Large intestine (tissue), 3 donors: ENCODE results near the gene ATG2A. TPM values are rescaled to one million over a fixed set of nuclear protein-coding genes. Genes with fewer than 3 reads are reported as not detected.

Experiments
- DNase-seq, 2 donors: peaks; one replicate each; pipeline versions ENCODE4 v3.0.0 to v3.0.0-alpha.2; 2013
- H3K27ac ChIP-seq: one replicate; pipeline ENCODE4 v1.5.1; 2013; ENCODE audit warnings: low read length
- H3K27me3 ChIP-seq: 2 replicates; pipeline ENCODE4 v1.6.1; 2013; ENCODE audit warnings: low read length; ENCODE audit not compliant: control insufficient read depth, insufficient read depth
- H3K36me3 ChIP-seq: 2 replicates; pipeline ENCODE4 v1.6.1; 2013; ENCODE audit warnings: low read length; ENCODE audit not compliant: control insufficient read depth, insufficient read depth
- H3K4me1 ChIP-seq: one replicate; pipeline ENCODE4 v1.6.1; 2013; ENCODE audit warnings: low read length; ENCODE audit not compliant: control insufficient read depth, insufficient read depth
- H3K4me3 ChIP-seq: one replicate; pipeline ENCODE4 v1.5.1; 2013; ENCODE audit warnings: low read length
- H3K9me3 ChIP-seq: one replicate; pipeline ENCODE4 v1.6.1; 2013; ENCODE audit warnings: mild to moderate bottlenecking, low read depth, low read length, moderate library complexity; ENCODE audit not compliant: control insufficient read depth
- WGBS: methylation state at CpG from one replicate; pipeline ENCODE4 v1.1.5; 2013; ENCODE audit warnings: low lambda C conversion rate; ENCODE audit not compliant: insufficient coverage; 5-methylcytosine and 5-hydroxymethylcytosine counted together
- polyA plus RNA-seq: library from polyadenylated mRNA; unstranded; fragments of 120-200 nt; gene quantifications from one replicate; pipeline ENCODE4 v1.2.1, GENCODE V29; 2013

ATG2A gene
- polyA plus RNA-seq, 1 donor: 18.4 TPM

- Histone ChIP-seq H3K27me3 (no peaks in the 10 kb centered on the region), H3K4me1 (peaks cover 37% of the 10 kb centered on the region), H3K27ac (peak overlapping the region; percentile 99), H3K4me3 (peak overlapping the region; percentile 19), H3K36me3 (peaks cover 20% of the 10 kb centered on the region), H3K9me3 (no peaks in the 10 kb centered on the region)
- WGBS: no CpG with 5 or more reads among the region's 8 CpGs
- no peak for DNase-seq
Observed at GRCh38 chr11:64887234-64887756, 29.7 kb downstream of the ATG2A start.

- H3K27me3 ChIP-seq: no peaks in the 10 kb centered on the region
- peaks cover 5% of the 10 kb centered on the region for H3K36me3 ChIP-seq
- H3K9me3 ChIP-seq: no peaks in the 10 kb centered on the region
- peaks cover 39% of the 10 kb centered on the region for H3K4me1 ChIP-seq
- H3K27ac ChIP-seq: peak overlapping the region; percentile 86
- WGBS: 0% methylated on average over 1 of the region's 15 CpGs
- peak; percentile 92 to 95 for DNase-seq
- no peak overlapping the region for H3K4me3 ChIP-seq
Observed at GRCh38 chr11:64885367-64886286, 31.4 kb downstream of the ATG2A start.

GRCh38 chr11:64884019-64884418, 33.0 kb downstream of the ATG2A start:
- DNase-seq: no peak
- WGBS: no CpG with 5 or more reads among the region's 8 CpGs
- H3K27me3 ChIP-seq: no peaks in the 10 kb centered on the region
- peaks cover 53% of the 10 kb centered on the region for H3K4me1 ChIP-seq
- H3K4me3 ChIP-seq: no peak overlapping the region
- H3K9me3 ChIP-seq: no peaks in the 10 kb centered on the region
- no peak overlapping the region for H3K27ac ChIP-seq
- H3K36me3 ChIP-seq: no peaks in the 10 kb centered on the region

DNA sequence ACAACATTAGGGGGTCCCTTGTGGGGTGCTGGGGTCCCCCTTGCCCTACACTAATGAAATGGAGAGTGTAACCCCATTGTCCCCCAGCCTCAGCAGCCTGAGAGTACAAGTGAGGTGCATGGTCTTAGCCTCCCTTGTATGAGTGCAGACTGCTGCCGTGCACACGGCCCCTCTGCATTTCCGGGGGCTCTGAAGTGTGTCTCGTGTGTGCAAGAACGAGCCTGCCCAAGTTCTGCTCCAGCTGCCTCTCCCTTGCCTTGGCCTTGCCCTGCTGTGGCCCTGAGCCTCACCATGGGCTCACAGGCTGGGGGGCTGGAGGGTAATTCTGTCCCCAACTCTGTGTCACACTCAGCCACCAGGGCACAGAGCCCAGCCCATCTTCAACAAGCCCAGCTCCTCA, 33.4 kb downstream of the ATG2A start:
- Histone ChIP-seq H3K27me3 (no peaks in the 10 kb centered on the region), H3K27ac (no peak overlapping the region), H3K9me3 (no peaks in the 10 kb centered on the region), H3K36me3 (no peaks in the 10 kb centered on the region), H3K4me1 (peaks cover 51% of the 10 kb centered on the region), H3K4me3 (no peak overlapping the region)
- DNase-seq: no peak
- WGBS: no CpG with 5 or more reads among the region's 5 CpGs

GRCh38 chr11:64882243-64882642, 34.8 kb downstream of the ATG2A start:
- Histone ChIP-seq H3K36me3 (no peaks in the 10 kb centered on the region), H3K4me1 (peaks cover 38% of the 10 kb centered on the region), H3K9me3 (no peaks in the 10 kb centered on the region), H3K27ac (no peak overlapping the region), H3K27me3 (no peaks in the 10 kb centered on the region), H3K4me3 (no peak overlapping the region)
- DNase-seq: no peak
- WGBS: 60% methylated on average over 1 of the region's 5 CpGs

DNA sequence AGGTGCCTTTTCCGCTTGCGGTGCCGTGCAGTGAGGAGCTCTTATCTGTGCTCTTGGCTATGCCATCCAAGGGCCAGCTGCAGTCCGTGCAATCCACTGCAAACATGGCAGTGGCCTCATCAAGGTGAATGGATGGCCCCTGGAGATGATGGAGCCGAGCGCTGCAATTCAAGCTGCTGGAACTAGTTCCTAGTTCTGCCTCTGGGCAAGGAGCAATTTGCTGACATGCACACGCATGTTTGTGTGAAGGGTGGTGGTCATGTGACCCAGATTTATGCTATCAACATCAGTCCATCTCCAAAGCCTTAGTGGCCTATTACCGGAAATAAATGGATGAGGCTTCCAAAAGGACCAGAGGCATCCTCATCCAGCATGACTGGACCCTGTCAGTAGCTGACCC, 35.5 kb downstream of the ATG2A start:
- WGBS: no CpG with 5 or more reads among the region's 8 CpGs
- H3K4me1 ChIP-seq: peaks cover 41% of the 10 kb centered on the region
- peaks cover 3% of the 10 kb centered on the region for H3K36me3 ChIP-seq
- H3K27ac ChIP-seq: no peak overlapping the region
- H3K4me3 ChIP-seq: no peak overlapping the region
- no peak for DNase-seq
- H3K9me3 ChIP-seq: no peaks in the 10 kb centered on the region
- no peaks in the 10 kb centered on the region for H3K27me3 ChIP-seq

DNA sequence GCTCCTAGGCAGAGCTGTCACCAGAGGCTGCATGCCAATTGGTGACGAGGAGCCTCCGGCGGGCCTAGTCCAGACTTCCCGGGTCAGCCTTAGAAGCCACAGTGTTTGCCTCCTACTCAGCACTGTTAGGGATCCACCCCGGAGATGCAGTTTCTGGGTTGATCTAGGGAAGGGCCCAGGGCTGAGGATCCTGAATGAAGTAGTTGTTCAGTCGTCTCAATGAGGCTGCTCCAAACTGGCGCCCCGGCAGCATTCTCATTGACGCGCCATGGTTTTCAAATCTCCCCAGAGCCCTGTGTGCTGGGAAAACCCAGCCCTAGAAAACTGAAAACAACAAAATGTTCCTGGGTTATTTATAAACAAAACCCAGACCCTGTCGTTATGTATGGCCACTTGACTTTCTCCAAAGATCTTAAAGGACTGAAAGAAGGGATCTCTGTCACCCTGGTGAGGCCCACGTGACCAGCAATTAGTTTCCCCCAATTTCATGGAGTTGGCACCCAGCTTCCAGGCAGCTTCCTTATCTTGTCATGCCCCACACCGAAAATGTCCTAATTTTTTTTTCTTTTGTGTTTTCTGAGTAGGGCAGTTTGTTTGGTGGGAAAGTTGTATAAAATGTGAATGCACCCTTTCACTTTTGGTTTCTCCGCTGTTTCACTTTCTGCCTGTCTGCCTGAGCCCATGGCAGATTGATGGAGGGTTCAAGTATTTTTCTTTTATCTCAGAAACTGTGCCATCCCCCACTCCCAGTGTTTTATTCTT, 36.6 kb downstream of the ATG2A start:
- Histone ChIP-seq H3K27ac (no peak overlapping the region), H3K9me3 (no peaks in the 10 kb centered on the region), H3K36me3 (peaks cover 6% of the 10 kb centered on the region), H3K4me3 (no peak overlapping the region), H3K4me1 (peaks cover 41% of the 10 kb centered on the region), H3K27me3 (no peaks in the 10 kb centered on the region)
- WGBS: no CpG with 5 or more reads among the region's 14 CpGs
- no peak for DNase-seq

- Histone ChIP-seq H3K27ac (peak overlapping the region; percentile 94), H3K4me3 (peak overlapping the region; percentile 80), H3K27me3 (no peaks in the 10 kb centered on the region), H3K4me1 (peaks cover 39% of the 10 kb centered on the region), H3K36me3 (peaks cover 13% of the 10 kb centered on the region), H3K9me3 (no peaks in the 10 kb centered on the region)
- 6% methylated on average over 2 of the region's 16 CpGs for WGBS
- no peak for DNase-seq
Observed at GRCh38 chr11:64879244-64879900, 37.6 kb downstream of the ATG2A start.

DNA sequence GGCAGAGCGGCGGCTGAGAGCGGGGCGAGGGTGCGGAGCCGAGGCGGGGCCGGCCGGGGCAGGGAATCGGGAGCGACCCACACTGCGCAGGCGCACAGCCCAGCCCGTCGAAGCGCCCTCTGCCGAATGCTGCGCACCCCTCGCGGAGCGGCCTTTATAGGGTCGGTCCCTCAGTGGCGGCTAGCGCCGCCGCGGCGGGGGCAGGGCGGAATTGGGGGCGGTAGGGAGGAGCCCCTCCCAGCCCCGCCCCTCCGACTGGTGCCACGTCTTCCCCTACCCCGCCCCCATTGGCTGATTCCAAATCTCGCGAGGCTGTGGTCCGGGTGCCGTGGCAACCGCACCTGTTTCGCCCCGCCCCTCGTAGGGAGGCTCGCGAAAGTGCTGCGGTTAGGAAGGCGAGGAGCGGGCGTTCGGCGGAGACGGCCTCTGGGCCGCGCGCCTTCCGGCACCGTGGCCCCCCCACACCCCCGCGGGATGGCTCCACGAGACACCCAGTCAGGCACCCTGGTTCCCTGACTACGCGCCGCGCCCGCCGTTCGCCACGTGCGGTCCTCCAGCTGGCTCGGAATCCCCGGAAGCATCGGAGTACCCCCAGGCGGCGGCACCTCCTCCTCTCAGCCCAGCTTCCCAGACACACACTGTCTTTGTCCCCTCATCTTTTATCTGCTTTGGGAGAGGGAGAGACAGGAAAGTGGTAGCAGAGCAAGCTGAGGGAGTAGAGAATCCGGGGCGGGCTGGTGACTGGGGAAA, 38.3 kb downstream of the ATG2A start, which contains the start of gene EHD1:
Gene EHD1, minus strand, starts transcription at position 128 of the 750 bp plus-strand sequence. CDS start 157 bp downstream, outside the sequence.
- Histone ChIP-seq H3K4me3 (peak within 1 kb of the TSS; percentile 92), H3K36me3 (peaks cover 16% of the 10 kb centered on the region), H3K27me3 (no peaks in the 10 kb centered on the region), H3K27ac (peak within 1 kb of the TSS; percentile 94), H3K9me3 (no peaks in the 10 kb centered on the region), H3K4me1 (peaks cover 42% of the 10 kb centered on the region)
- no CpG with 5 or more reads among the region's 75 CpGs for WGBS
- peak; percentile 98 for DNase-seq
